Adipose tissue (tissue), 3 donors: ENCODE data around the gene ZNF578. TPM values are rescaled to one million over a fixed set of nuclear protein-coding genes. Genes with fewer than 3 reads are reported as not detected.
"Not testable (repeated sequence)": the region's sequence is repeated elsewhere in the genome, so short reads cannot be mapped to it uniquely, and the experiment has no call there.

ENCODE experiments used
- H3K27ac ChIP-seq: one replicate; pipeline ENCODE4 v1.5.1; 2013; ENCODE audit warnings: low read depth, low read length
- WGBS, 3 donors: extraction: QIAGEN DNeasy Blood & Tissue Kit; methylation state at CpG; one replicate each; pipeline ENCODE4 v1.1.7; 2013; 5-methylcytosine and 5-hydroxymethylcytosine counted together
- polyA plus RNA-seq, 3 donors: library from polyadenylated mRNA; stranded (reverse); fragments of 200-250 nt; gene quantifications; one replicate each; pipeline ENCODE4 v1.2.3, GENCODE V29; 2013
- donor health status: healthy with polysubstance abuse.
- donor health status: Bipolar disorder and iron deficiency.
- donor health status: healthy.

ZNF578 gene
- 1 to 10 TPM in 1 of 3 donors, under 1 TPM in 2; 0.27 to 1.0 (median 0.40) TPM for polyA plus RNA-seq

DNA sequence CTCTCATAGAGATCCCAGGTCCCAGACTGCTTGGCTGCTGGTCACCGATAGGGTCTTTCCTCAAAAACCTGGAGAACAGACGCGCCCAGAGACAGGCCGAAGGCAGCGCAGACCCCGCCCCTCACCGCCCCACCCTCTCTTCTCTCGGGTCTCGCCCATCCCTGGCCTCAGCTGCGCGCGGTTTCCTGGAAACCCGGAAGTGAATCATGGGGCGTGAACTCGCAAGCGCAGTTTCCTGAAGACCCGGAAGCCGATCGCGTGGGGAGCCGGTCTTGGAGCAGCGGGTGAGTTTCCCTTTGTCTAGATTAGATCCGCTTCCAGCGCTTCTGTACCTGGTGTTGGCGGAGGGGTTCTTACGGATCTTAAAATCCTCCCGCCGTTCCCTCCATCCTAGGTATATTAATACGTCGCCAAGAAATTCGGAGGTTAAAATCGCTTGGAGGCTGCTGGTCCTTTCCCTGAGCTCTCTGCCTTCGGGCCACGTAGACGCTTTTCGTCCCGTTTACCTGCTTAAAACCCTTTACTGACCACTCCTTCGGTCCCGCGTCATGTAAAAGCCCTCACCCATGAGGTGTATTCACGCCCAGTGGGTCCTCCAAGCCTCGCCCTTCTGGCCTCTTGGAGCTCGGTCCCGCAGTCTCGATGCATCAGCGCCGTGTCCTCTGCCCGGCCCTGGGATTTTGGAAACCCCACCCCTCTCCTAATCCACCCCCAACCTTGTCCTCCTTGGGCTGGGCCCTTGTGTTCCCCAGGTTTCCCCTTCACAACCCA, at the start of gene ZNF578:
ZNF578 (plus strand) TSS at position 230 of the 771 bp plus-strand sequence. CDS start 48,293 bp downstream, outside the sequence.
- 0 to 4% (median 3%) methylated on average over 48 of the region's 48 CpGs for WGBS, 3 donors
- H3K27ac ChIP-seq = no peak within 1 kb of the TSS

DNA sequence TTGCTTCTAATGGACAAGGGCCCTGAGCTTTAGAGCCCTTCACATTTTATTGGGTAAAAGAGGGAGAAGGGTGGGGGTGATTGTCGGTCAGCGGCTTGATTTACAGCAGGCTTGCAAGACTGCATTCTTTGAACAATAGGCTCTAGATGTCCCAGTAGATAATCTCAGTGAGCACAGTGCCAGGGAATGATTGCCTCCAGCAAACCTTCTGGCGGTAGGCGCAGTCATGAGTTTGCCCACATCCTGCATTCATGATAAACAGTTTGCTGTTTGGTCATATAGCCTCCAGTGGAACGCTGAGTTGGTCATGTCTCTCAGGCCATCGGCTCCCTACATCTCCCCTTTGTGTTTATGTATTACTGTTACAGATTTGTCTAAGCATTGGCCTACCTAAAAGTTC, 43.1 kb upstream of the ZNF578 start:
- no peak overlapping the region for H3K27ac ChIP-seq
- 90 to 98% (median 97%) methylated on average over 6 of the region's 6 CpGs for WGBS, 3 donors

DNA sequence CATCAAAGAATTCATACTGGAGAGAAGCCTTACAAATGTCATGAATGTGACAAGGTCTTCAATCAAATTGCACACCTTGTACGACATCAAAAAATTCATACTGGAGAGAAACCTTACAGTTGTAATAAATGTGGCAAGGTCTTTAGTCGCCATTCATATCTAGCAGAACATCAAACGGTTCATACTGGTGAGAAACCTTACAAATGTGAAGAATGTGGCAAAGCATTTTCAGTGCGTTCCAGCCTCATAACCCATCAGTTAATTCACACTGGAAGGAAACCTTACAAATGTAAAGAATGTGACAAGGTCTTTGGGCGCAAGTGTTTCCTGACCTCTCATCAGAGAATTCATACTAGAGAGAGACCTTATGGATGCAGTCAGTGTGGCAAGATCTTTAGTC, 37.6 kb upstream of the ZNF578 start:
- WGBS, 3 donors = 94 to 96% (median 94%) methylated on average over 5 of the region's 5 CpGs
- no peak overlapping the region for H3K27ac ChIP-seq

DNA sequence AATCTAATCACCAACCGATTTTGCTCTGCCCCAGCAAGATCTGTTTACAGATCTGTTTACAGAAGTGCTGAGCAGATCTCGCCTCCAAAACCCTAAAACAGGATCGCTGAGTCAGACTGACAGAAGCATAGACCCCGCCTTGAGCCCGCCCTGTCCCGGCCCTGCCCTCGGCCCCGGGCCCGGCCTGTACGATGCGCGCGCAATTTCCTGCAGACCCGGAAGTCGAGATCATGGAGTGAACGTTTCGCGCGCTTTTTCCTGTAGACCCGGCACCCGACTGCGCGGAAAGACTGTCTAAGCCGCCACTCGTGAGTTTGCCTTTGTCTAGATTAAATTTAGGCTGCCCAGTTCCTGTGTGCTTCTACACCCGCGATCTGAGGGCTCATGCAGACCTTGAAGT, 24.4 kb upstream of the ZNF578 start, which contains the start of gene ZNF534:
ZNF534 (plus strand) TSS at position 212 of the 400 bp plus-strand sequence. CDS start 2,327 bp downstream, outside the sequence.
- WGBS, 3 donors = 49 to 57% (median 54%) methylated on average over 27 of the region's 27 CpGs
- H3K27ac ChIP-seq = no peak within 1 kb of the TSS

DNA sequence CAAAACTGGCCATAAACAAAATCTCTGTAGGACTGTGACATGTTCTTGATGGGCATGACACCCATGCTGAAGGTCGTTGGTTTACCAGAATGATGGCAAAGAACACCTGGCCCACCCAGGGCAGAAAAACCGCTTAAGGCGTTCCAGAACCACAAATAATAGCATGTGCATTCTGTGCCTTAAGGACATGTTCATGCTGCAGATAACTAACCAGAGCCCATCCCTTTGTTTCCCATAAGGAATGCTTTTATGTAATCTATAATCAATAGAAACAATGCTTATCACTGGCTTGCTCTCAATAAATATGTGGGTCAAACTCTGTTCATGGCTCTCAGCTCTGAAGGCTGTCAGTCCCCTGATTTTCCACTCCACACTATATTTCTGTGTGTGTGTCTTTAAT, 11.2 kb upstream of the ZNF578 start:
- H3K27ac ChIP-seq = no peak overlapping the region
- WGBS, 3 donors = 58 to 84% (median 75%) methylated on average over 3 of the region's 3 CpGs

DNA sequence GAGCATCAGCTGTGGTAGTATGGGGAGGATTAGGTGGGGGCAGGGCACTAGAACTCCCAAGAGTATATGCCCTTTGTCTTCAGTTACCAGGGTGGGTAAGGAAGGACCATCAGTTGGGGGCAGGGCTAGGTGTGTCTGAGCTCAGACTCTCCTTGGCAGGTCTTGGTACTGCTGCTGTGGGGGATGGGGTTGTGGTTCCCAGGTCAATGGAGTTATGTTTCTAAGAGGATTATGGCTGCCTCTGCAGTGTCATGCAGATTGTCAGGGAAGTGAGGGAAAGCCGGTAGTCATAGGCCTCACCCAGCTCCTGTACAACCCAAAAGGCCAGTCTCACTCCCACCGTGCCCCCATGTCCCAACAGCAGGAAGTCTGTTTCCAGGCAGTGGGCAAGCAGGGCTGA, 8.8 kb upstream of the ZNF578 start:
- 35 to 42% (median 38%) methylated on average over 2 of the region's 2 CpGs for WGBS, 3 donors
- no peak overlapping the region for H3K27ac ChIP-seq

DNA sequence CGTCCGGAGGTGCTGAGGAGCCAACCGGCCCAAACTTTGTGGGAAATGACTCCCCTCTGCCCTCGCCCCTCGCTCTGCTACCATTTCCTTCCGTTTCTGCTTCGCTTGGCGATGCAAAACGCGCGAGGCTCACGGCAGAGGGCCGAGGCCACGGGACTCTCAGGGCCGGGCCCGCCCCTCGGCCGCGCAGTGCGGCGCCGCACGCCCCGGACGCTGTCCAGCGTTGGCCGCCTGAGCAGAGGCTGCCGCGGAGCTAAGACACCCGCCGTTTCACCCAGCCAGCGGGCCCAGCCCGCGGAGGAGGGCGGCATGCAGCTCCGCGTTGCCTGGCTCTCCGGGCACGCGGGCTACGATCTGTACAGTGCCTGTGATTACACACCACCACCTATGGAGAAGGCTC, 2.1 kb upstream of the ZNF578 start:
- 24 to 31% (median 25%) methylated on average over 40 to 41 of the region's 41 CpGs for WGBS, 3 donors
- H3K27ac ChIP-seq = no peak overlapping the region

DNA sequence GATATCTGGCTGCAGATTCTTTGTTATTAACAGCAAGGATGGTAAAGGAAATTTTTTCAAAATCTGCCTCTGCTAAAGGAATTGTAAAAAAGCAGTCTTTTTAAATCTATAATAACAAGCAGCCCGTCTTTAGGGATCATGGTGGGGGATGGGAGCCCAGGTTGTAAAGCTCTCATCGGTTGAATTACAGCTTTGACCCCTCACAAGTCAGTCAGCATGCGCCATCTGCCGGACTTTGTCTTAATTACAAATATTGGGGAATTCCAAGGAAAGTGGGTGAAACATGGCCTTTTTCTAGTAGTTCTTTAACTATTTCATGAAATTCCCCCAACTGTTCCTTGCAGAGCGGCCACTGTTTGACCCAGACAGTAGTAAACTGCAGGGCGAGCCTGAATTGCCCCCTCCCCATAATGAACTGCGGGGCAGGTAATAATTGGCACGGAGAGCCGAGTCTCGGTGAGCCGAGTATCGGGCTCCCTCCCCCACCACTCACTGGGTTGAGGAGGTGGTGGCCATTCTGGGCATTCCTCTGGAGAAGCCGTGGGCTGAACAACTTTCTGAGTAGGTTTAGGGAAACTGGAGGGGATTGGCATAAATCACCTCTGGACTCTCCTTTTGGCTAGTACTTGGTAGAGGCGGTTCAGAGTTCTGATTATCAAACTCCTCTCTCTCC, 11.6 kb downstream of the ZNF578 start:
- H3K27ac ChIP-seq = no peak overlapping the region
- WGBS, 3 donors = 83 to 90% (median 85%) methylated on average over 14 of the region's 14 CpGs

DNA sequence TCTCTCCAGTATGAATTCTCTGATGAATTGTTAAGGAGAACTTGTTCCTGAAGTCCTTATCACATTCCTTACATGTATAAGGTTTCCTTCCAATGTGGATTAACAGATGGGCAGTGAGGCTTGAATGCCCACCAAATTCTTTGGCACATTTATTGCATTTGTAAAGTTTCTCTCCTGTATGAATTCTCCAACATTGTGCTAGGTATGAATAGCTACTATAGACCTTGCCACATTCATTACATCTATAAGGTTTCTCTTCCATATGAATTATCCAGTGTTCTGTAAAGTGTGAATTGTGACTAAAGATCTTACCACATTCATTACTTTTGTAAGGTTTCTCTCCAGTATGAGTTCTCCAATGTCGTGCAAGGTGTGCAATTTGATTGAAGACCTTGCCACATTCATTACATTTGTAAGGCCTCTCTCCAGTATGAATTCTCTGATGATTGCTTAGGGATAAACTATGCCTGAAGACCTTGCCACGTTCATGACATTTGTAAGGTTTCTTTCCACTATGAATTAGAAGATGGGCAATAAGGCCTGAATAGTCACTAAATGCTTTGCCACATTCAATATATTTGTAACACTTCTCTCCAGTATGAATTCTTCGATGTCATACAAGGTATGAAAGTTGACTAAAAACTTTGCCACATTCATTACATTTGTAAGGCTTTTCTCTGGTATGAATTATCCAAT, 20.4 kb downstream of the ZNF578 start:
- WGBS, 3 donors = 93% methylated on average over 3 of the region's 3 CpGs
- no peak overlapping the region for H3K27ac ChIP-seq

DNA sequence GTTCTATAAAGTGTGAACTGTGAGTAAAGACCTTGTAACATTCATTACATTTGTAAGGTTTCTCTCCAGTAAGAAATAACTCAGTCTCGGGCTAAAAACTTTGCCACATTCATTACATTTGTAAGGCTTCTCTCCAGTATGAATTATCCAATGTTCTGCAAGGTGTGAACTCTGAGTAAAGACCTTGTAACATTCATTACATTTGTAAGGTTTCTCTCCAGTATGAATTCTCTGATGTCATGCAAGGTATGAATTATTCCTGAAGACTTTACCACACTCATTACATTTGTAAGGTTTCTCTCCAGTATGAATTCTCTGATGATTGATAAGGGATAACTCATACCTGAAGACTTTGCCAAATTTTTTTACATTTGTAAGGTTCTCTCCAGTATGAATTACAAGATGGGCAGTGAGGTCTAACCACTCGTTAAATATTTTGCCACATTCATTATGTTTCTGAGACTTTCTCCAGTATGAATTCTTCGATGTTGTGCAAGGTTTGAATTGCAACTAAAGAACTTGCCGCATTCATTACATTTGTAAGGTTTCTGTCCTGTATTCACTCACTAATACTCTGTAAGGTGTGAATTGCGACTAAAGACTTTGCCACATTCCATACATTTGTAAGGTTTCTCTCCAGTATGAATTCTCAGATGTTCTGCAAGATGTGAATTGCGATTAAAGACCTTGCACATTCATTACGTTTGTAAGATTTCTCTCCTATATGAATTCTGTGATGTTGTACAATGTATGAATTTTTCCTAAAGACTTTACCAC, 21.2 kb downstream of the ZNF578 start:
- no peak overlapping the region for H3K27ac ChIP-seq
- WGBS, 3 donors = 90 to 95% (median 95%) methylated on average over 7 of the region's 7 CpGs

DNA sequence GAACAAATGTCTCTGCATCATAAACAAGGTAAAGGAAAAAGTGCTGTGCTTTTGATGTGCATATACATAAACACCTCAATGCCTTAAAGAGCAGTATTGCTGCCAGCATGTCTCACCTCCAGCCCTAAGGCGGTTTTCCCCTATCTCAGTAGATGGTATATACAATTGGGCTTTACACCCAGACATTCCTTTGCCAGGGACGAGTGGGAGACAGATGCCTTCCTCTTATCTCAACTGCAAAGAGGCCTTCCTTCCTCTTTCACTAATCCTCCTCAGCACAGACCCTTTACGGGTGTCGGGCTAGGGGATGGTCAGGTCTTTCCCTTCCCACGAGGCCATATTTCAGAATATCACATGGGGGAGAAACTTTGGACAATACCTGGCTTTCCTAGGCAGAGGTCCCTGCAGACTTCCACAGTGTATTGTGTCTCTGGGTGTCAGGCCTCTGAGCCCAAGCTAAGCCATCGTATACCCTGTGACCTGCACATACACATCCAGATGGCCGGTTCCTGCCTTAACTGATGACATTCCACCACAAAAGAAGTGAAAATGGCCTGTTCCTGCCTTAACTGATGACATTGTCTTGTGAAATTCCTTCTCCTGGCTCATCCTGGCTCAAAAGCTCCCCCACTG, 30.9 kb downstream of the ZNF578 start:
- whole genome bisulfite sequencing, 3 donors = 42 to 48% (median 45%) methylated on average over 6 to 7 of the region's 7 CpGs

DNA sequence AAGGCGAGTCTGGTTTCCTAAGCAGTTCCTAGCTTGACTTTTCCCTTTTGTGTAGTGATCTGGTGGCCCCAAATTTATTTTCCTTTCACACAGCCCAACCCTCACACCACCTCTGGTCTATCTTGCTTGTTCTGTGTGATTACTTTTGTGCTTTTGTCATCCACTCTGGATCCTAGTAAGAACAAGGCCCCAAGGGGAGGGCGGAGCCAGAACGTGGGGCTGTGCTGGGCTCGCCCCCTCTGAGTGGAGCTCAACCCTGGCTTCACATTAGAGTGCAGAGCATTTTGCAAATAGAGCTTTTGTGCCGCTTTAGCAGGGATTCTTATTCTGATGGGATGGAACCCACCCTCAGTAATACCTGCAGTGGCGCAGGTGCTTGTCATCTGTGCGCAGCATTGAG, 31.7 kb downstream of the ZNF578 start:
- WGBS, 3 donors = 31 to 55% (median 49%) methylated on average over 7 of the region's 7 CpGs
- not testable (repeated sequence) for H3K27ac ChIP-seq

More for the DNA sequence above, 30.9 kb downstream of the ZNF578 start:
- not testable (repeated sequence) for H3K27ac ChIP-seq

DNA sequence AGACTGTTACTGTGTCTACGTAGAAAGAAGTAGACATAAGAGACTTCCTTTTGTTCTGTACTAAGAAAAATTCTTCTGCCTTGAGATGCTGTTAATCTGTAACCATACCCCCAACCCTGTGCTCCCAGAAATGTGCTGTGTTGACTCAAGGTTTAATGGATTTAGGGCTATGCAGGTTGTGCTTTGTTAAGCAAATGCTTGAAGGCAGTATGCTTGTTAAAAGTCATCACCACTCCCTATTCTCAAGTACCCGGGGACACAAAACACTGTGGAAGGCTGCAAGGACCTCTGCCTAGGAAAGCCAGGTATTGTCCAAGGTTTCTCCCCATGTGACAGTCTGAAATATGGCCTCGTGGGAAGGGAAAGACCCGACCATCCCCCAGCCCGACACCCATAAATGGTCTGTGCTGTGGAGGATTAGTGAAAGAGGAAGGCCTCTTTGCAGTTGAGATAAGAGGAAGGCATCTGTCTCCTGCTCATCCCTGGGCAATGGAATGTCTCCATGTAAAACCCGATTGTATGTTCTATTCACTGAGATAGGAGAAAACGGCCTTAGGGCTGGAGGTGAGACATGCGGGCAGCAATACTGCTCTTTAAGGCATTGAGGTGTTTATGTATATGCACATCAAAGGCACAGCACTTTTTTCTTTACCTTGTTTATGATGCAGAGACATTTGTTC, 32.3 kb downstream of the ZNF578 start:
- 5 to 13% (median 9%) methylated on average over 8 of the region's 8 CpGs for WGBS, 3 donors

DNA sequence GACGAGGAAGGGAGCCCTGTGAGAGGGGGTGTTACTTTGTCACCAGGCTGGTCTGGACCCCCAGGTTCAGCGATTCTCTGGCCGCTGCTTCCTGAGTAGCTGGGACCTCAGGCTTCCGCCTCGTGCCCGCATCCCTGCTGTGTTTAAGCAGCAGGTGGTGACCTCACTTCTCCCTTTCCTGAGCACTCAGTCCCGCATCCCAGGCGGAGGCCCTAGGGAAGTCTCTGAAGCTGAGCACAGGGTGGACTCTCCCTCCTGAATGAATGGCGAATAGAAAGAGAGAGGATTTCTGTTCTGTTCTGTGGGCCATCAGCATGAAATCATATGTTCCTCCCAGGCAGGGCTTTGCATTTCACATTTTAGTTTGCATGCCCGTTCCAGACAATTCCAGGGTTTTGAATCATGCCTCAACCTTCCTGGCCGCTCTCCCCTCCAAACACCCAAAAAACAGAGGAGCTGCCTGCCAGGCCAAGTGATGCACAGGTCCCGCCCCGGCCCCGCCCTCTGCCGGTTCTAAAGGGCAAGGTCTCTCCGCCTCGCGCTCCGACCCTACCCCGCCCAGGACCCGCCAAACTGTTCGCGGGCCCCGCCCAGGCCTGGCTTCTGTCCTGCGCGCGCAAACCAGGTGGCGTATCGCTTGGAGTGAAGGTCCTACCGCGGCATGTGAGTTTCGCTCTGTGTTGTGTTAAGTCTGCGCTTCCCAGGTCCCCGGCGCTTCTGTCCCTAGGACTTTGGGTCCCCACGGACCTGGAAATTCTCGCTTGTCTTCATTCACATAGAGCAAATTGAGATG, 39.0 kb downstream of the ZNF578 start:
- 21 to 36% (median 30%) methylated on average over 36 to 37 of the region's 37 CpGs for WGBS, 3 donors
- no peak overlapping the region for H3K27ac ChIP-seq

More for the DNA sequence above, 32.3 kb downstream of the ZNF578 start:
- H3K27ac ChIP-seq = not testable (repeated sequence)

DNA sequence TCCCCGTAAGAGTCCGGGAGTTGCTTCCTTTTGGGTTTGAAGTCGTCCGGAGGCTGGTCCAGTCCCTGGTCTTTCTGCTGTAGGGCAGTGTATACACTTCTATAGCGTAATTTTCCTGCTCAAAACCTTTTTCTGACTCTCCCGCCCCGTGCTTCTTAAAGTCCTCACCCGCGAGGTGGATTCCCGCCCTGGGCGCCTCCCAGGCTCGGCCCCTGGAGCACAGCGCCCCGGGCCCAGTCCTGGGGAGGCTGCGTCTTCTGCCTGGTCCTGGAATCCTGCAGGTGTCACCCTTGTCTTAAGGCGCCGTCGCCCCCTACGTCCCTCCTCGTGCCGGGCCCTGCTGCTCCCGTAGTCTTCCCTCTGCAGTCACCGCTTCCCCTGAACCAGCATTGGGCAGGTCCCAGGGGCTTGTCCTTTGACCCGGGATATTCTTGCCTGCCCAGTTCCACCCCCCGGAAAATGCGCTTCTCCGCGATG, 39.7 kb downstream of the ZNF578 start:
- WGBS, 3 donors = 5 to 18% (median 11%) methylated on average over 28 of the region's 28 CpGs
- no peak overlapping the region for H3K27ac ChIP-seq

DNA sequence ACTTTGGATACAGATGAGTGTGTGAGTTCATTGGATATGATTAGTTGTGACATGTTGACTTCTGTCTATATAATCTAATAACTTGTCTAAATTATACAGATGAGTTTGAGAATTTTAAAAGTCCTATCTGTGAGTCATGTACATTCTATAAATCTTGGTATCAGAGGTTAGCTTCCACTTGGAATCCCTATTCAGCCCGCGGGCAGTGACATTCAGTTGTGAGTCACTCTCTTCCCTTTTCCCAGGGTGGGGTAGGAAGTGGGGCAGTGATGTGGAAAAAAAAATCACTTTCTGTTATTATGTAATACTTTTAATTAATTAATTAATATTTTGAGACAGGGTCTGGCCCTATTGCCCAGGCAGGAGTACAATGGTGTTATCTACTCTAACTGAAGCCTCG, 41.2 kb downstream of the ZNF578 start:
- no peak overlapping the region for H3K27ac ChIP-seq
- WGBS, 3 donors = 90 to 93% (median 91%) methylated on average over 3 of the region's 3 CpGs

DNA sequence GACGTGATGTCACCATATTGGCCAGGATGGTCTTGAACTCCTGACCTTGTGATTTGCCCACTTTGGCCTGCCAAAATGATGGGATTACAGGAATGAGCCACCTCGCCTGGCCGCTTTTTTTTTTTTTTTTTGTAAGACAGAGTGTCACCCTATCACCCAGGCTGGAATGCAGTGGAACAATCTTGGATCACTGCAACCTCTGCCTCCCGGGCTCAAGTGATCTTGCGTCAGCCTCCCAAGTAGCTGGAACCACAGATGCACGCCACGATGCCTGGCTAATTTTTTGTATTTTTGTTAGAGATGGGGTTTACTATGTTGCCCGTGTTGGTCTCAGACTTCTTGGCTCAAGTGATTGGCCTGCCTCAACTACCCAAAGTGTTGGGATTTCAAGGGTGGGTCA, 45.2 kb downstream of the ZNF578 start:
- H3K27ac ChIP-seq = no peak overlapping the region
- 86 to 94% (median 93%) methylated on average over 8 of the region's 8 CpGs for WGBS, 3 donors
